ENCODE results near the gene CHST15. TPM values are rescaled to one million over a fixed set of nuclear protein-coding genes. Genes with fewer than 3 reads are reported as not detected.

Gene CHST15
- total RNA-seq, 1 donor from 2014 or later: 11.1 TPM

GRCh38 chr10:124122211-124122610 is 28.8 kb upstream of the CHST15 start:
- H3K4me3 ChIP-seq (ENCODE audit: low read depth, low read length): no peak overlapping the region
- FAIRE-seq: no peak
- no peaks in the 10 kb centered on the region for H3K36me3 ChIP-seq (ENCODE audit: control insufficient read depth, insufficient read depth, low read length)
- no peak for DNase-seq (ENCODE audit: low read depth)
- no peaks in the 10 kb centered on the region for H3K27me3 ChIP-seq (ENCODE audit: control insufficient read depth, insufficient read depth, low read length)
- TF ChIP-seq, protein P1, sequence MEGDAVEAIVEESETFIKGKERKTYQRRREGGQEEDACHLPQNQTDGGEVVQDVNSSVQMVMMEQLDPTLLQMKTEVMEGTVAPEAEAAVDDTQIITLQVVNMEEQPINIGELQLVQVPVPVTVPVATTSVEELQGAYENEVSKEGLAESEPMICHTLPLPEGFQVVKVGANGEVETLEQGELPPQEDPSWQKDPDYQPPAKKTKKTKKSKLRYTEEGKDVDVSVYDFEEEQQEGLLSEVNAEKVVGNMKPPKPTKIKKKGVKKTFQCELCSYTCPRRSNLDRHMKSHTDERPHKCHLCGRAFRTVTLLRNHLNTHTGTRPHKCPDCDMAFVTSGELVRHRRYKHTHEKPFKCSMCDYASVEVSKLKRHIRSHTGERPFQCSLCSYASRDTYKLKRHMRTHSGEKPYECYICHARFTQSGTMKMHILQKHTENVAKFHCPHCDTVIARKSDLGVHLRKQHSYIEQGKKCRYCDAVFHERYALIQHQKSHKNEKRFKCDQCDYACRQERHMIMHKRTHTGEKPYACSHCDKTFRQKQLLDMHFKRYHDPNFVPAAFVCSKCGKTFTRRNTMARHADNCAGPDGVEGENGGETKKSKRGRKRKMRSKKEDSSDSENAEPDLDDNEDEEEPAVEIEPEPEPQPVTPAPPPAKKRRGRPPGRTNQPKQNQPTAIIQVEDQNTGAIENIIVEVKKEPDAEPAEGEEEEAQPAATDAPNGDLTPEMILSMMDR (IDR thresholded peaks at IDR 0.05; ENCODE audit: insufficient read depth, low read length, severe bottlenecking): no peak

GRCh38 chr10:124120410-124121061 is 27.1 kb upstream of the CHST15 start:
- Histone ChIP-seq H3K27me3 (ENCODE audit: control insufficient read depth, insufficient read depth, low read length) (no peaks in the 10 kb centered on the region), H3K36me3 (ENCODE audit: control insufficient read depth, insufficient read depth, low read length) (no peaks in the 10 kb centered on the region), H3K4me3 (ENCODE audit: low read depth, low read length) (no peak overlapping the region)
- FAIRE-seq (no peak), DNase-seq (ENCODE audit: low read depth) (no peak)
- TF ChIP-seq, protein P1 (IDR thresholded peaks at IDR 0.05; ENCODE audit: insufficient read depth, low read length, severe bottlenecking): no peak

DNA sequence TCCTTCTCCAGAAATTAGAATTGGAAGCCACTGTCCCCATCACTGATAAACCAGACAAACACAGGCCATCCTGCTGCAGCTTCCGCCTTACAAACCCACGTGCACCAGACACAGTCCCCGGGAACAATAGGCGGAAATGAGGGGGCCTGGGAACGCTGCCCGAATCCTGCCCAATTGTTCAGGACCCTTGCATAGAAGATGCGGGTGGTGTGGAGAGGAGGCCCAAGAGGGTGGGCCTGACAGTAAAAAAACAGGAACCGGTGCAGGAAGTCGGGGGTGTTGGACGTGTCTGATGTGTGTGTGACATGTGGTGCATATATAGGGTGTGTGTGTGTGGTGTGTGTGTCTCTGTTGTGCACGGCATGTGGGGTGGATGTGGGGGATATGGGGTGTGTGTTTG is 26.5 kb upstream of the CHST15 start:
- Histone ChIP-seq H3K4me3 (ENCODE audit: low read depth, low read length) (no peak overlapping the region), H3K27me3 (ENCODE audit: control insufficient read depth, insufficient read depth, low read length) (no peaks in the 10 kb centered on the region), H3K36me3 (ENCODE audit: control insufficient read depth, insufficient read depth, low read length) (no peaks in the 10 kb centered on the region)
- DNase-seq (ENCODE audit: low read depth) (no peak), FAIRE-seq (no peak)
- TF ChIP-seq, protein P1 (IDR thresholded peaks at IDR 0.05; ENCODE audit: insufficient read depth, low read length, severe bottlenecking): no peak

DNA sequence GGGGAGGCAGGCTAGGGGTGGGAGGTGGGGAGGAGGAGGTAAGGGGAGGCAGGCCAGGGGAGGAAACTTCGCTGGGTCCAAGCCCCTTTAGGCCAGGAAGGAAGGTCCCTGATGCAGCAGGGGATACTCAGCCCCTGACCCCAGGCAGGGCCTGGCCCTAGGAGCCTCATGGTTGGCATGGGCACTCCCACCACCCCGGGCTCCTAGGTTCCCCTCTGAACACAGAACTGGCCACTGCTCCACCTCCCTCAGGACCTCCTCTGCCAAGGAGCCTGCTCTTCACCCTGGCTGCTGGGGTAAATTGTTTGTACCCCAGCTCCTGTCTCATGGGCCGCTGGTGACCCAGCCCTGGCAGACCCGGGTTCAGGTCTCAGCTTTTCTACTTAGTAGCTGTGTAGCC is 25.8 kb upstream of the CHST15 start:
- H3K36me3 ChIP-seq (ENCODE audit: control insufficient read depth, insufficient read depth, low read length): no peaks in the 10 kb centered on the region

DNA sequence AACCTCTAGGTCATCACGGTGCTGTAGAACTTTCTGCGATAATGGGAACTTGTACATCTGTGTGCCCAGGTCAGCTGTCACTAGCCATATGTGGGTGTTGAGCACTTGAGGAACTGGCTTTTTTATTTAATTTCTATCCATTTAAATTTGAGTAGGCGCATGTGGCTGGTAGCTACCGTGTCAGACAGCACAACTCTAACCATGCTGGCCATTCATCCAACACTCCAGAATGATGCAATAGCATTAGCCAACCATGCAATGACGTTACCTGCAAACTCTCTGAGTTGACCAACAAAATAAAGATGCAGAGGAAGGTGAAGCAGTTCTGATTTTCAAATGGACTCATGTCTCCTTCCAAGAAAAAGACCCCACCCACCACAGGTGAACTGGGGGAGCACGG is 24.4 kb upstream of the CHST15 start:
- FAIRE-seq (no peak), DNase-seq (ENCODE audit: low read depth) (peak; percentile 81)
- Histone ChIP-seq H3K4me3 (ENCODE audit: low read depth, low read length) (no peak overlapping the region), H3K27me3 (ENCODE audit: control insufficient read depth, insufficient read depth, low read length) (no peaks in the 10 kb centered on the region), H3K36me3 (ENCODE audit: control insufficient read depth, insufficient read depth, low read length) (no peaks in the 10 kb centered on the region)
- TF ChIP-seq, protein P1 (IDR thresholded peaks at IDR 0.05; ENCODE audit: insufficient read depth, low read length, severe bottlenecking): no peak

More for the DNA sequence above, 25.8 kb upstream of the CHST15 start:
- no peaks in the 10 kb centered on the region for H3K27me3 ChIP-seq (ENCODE audit: control insufficient read depth, insufficient read depth, low read length)
- TF ChIP-seq, protein P1 (IDR thresholded peaks at IDR 0.05; ENCODE audit: insufficient read depth, low read length, severe bottlenecking): no peak
- no peak overlapping the region for H3K4me3 ChIP-seq (ENCODE audit: low read depth, low read length)
- FAIRE-seq (no peak), DNase-seq (ENCODE audit: low read depth) (no peak)

- FAIRE-seq (no peak), DNase-seq (ENCODE audit: low read depth) (peak; percentile 65)
- H3K4me3 ChIP-seq (ENCODE audit: low read depth, low read length): no peak overlapping the region
- TF ChIP-seq, protein P1 (IDR thresholded peaks at IDR 0.05; ENCODE audit: insufficient read depth, low read length, severe bottlenecking): no peak
- H3K27me3 ChIP-seq (ENCODE audit: control insufficient read depth, insufficient read depth, low read length): no peaks in the 10 kb centered on the region
- no peaks in the 10 kb centered on the region for H3K36me3 ChIP-seq (ENCODE audit: control insufficient read depth, insufficient read depth, low read length)
Observed at GRCh38 chr10:124117511-124117785, 24.1 kb upstream of the CHST15 start.
